ENCODE data around the gene MAOA.

The MAOA gene

GRCh38 chrX:43756076-43756475, 100.0 kb downstream of the MAOA start:
- no peak overlapping the region for H3K4me3 ChIP-seq (ENCODE audit: extremely low read depth, insufficient read depth, low read length, poor library complexity, severe bottlenecking)
- no peak overlapping the region for H3K27ac ChIP-seq (ENCODE audit: low read depth, low read length, severe bottlenecking)
- WGBS, 2 experiments (ENCODE audit: insufficient coverage in 2 of 2), result 100% methylated on average over 1 to 3 of the region's 5 CpGs
- no peaks in the 10 kb centered on the region for H3K36me3 ChIP-seq (ENCODE audit: control insufficient read depth, insufficient read depth, low read length)
- no peaks in the 10 kb centered on the region for H3K9me3 ChIP-seq (ENCODE audit: control insufficient read depth, low read length)
- H3K4me1 ChIP-seq (ENCODE audit: control insufficient read depth, insufficient read depth, low read length, poor library complexity, severe bottlenecking), result no peaks in the 10 kb centered on the region

- Histone ChIP-seq H3K4me3 (ENCODE audit: extremely low read depth, insufficient read depth, low read length, poor library complexity, severe bottlenecking) (no peak overlapping the region), H3K36me3 (ENCODE audit: control insufficient read depth, insufficient read depth, low read length) (no peaks in the 10 kb centered on the region), H3K9me3 (ENCODE audit: control insufficient read depth, low read length) (no peaks in the 10 kb centered on the region), H3K4me1 (ENCODE audit: control insufficient read depth, insufficient read depth, low read length, poor library complexity, severe bottlenecking) (no peaks in the 10 kb centered on the region), H3K27ac (ENCODE audit: low read depth, low read length, severe bottlenecking) (no peak overlapping the region)
- 90 to 100% methylated on average over 2 to 3 of the region's 7 CpGs for WGBS, 2 experiments (ENCODE audit: insufficient coverage in 2 of 2)
These were observed 101.9 kb downstream of the MAOA start for GRCh38 chrX:43758044-43758443.

- Histone ChIP-seq H3K27ac (ENCODE audit: low read depth, low read length, severe bottlenecking) (no peak overlapping the region), H3K36me3 (ENCODE audit: control insufficient read depth, insufficient read depth, low read length) (no peaks in the 10 kb centered on the region), H3K4me3 (ENCODE audit: extremely low read depth, insufficient read depth, low read length, poor library complexity, severe bottlenecking) (no peak overlapping the region), H3K4me1 (ENCODE audit: control insufficient read depth, insufficient read depth, low read length, poor library complexity, severe bottlenecking) (no peaks in the 10 kb centered on the region), H3K9me3 (ENCODE audit: control insufficient read depth, low read length) (no peaks in the 10 kb centered on the region)
- 90 to 100% methylated on average over 1 to 3 of the region's 5 CpGs for WGBS, 2 experiments (ENCODE audit: insufficient coverage in 2 of 2)
These were observed 130.0 kb downstream of the MAOA start for GRCh38 chrX:43785930-43786591.
